Right lobe of liver (tissue), 6 donors: ENCODE measurements around the gene CBY1. TPM values are rescaled to one million over a fixed set of nuclear protein-coding genes. Genes with fewer than 3 reads are reported as not detected.
A peak's percentile ranks its signal among the peaks of the same experiment; 100 is the strongest.

Source experiments
- ATAC-seq, 4 donors: fragments of 200-7000 bp; cut with Tn5 transposase; one replicate each; pipeline ENCODE4 v1.9.1; 2020; ENCODE audit warnings: mild to moderate bottlenecking in 4 of 4, moderate library complexity in 4 of 4
- DNase-seq, 3 donors: peaks; one replicate each; pipeline ENCODE4 v3.0.0-alpha.2; 2020
- H3K27ac ChIP-seq, 3 donors: fragments of 200-600 bp; one replicate each; pipeline ENCODE4 v1.8.0; 2022
- H3K27me3 ChIP-seq, 2 donors: fragments of 200-600 bp; one replicate each; pipeline ENCODE4 v1.8.0; 2022
- H3K36me3 ChIP-seq, 4 donors: fragments of 200-600 bp; sonication (generic) in 1 of 4; one replicate each; pipeline versions ENCODE4 v1.5.1 to v1.8.0; 2017 to 2022; ENCODE audit warnings: control low read depth in 1 of 4
- H3K4me1 ChIP-seq, 4 donors: fragments of 200-600 bp; sonication (generic) in 1 of 4; one replicate each; pipeline versions ENCODE4 v1.5.1 to v1.8.0; 2017 to 2022; ENCODE audit warnings: control low read depth in 1 of 4
- H3K4me3 ChIP-seq, 3 donors: fragments of 200-600 bp; one replicate each; pipeline ENCODE4 v1.8.0; 2022
- H3K9me3 ChIP-seq, 4 donors: fragments of 200-600 bp; sonication (generic) in 1 of 4; one replicate each; pipeline versions ENCODE4 v1.5.1 to v1.8.0; 2017 to 2022; ENCODE audit warnings: control low read depth in 1 of 4
- CTCF ChIP-seq, 4 donors: fragments of 200-600 bp in 3 of 4; fragments of 450-650 bp in 1 of 4; IDR thresholded peaks; one replicate each; pipeline versions ENCODE4 v1.5.1 to v1.8.0; 2016 to 2022; ENCODE audit warnings: antibody characterized with exemption in 4 of 4, mild to moderate bottlenecking in 2 of 4
- POLR2A ChIP-seq: fragments of 450-650 bp; IDR thresholded peaks from one replicate; pipeline ENCODE4 v1.6.1; 2017; ENCODE audit warnings: antibody characterized with exemption, mild to moderate bottlenecking
- WGBS: methylation state at CpG from one replicate; pipeline ENCODE4 v1.1.6; 2018; ENCODE audit warnings: low coverage, low lambda C conversion rate; ENCODE audit not compliant: insufficient coverage; ENCODE audit errors: missing lambda C conversion rate; 5-methylcytosine and 5-hydroxymethylcytosine counted together
- intact Hi-C, 2 donors: fragments of 100-400 bp; cut with DNase I; formaldehyde crosslinking; loops; one replicate each; pipeline versions ENCODE4 v1.11.2 to v1.14.1; 2022
- total RNA-seq, 6 experiments: library from RNA; depleted of rRNA in 2 of 6; stranded (reverse); fragments of >200 nt in 2 of 6; fragmentation: NEBNext Ultra II Directional in 3 of 6; extraction: Animal tissue kit (Norgen Biotek cat#: 25700) in 3 of 6; gene quantifications; one replicate each; pipeline versions ENCODE4 v1.1.0 to v1.2.4, GENCODE V29; 2016 to 2023
- donor health status: DM: no; HTN: yes; CAD: no.
- donor health status: DM: no; HTN: no; CAD: no.
- donor health status: DM: no; HTN: no; CAD: no.
- donor health status: DM: no; HTN: yes; CAD: no.
- donor health status: DM: no; HTN: yes; CAD: no.

Gene CBY1
- total RNA-seq, 6 experiments from 2014 or later = 6.1 to 14.4 (median 11.6) TPM

GRCh38 chr22:38698407-38699094 lies 42.1 kb downstream of the CBY1 start:
- no peaks in the 10 kb centered on the region for H3K27me3 ChIP-seq
- DNase-seq (no peak), ATAC-seq (no peak)
- TF ChIP-seq POLR2A (no peak), CTCF (IDR thresholded peaks at IDR 0.05) (no peak)
- peak overlapping the region in 2 of 3 donors; percentile 43 to 99 for H3K27ac ChIP-seq
- WGBS = 77% methylated on average over 10 of the region's 13 CpGs
- no peaks in the 10 kb centered on the region for H3K36me3 ChIP-seq
- no peaks in the 10 kb centered on the region for H3K9me3 ChIP-seq
- intact Hi-C loops = no loop called here
- peak overlapping the region in 1 of 3 donors; percentile 67 for H3K4me3 ChIP-seq
- peaks cover 0 to 51% (median 9%) of the 10 kb centered on the region in 4 donors for H3K4me1 ChIP-seq

DNA sequence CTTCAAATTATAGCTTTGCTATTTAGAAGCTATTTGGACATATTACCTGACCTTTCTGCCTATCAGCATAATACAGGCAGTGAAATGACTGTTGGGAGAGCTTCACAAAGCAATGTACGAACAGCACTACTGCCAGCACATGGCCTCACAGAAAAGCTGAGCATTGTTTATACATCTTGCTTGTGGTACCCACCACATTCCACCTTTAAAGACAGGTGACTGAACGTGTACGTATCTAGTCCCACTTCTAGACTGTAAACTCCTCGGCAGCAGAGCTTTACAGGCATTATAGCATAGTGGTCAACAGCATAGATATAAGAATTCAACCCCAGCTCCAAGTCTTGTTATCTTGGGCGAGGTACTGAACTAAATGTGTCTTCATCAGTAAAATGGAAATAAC lies 42.7 kb downstream of the CBY1 start:
- no peak for ATAC-seq
- no peaks in the 10 kb centered on the region for H3K27me3 ChIP-seq
- H3K9me3 ChIP-seq = no peaks in the 10 kb centered on the region
- no peaks in the 10 kb centered on the region for H3K36me3 ChIP-seq
- no peak for DNase-seq
- intact Hi-C loops = no loop called here
- TF ChIP-seq CTCF (IDR thresholded peaks at IDR 0.05) (no peak), POLR2A (no peak)
- WGBS = 60% methylated on average over 5 of the region's 5 CpGs
- H3K27ac ChIP-seq = peak overlapping the region; percentile 97 to 99 (median 98)
- H3K4me1 ChIP-seq = peaks cover 0 to 51% (median 9%) of the 10 kb centered on the region in 4 donors
- peak overlapping the region; percentile 62 to 69 (median 67) for H3K4me3 ChIP-seq

- Histone ChIP-seq H3K4me3 (peak overlapping the region; percentile 62 to 69 (median 67)), H3K27me3 (no peaks in the 10 kb centered on the region), H3K36me3 (no peaks in the 10 kb centered on the region), H3K9me3 (no peaks in the 10 kb centered on the region), H3K27ac (peak overlapping the region; percentile 97 to 99 (median 98)), H3K4me1 (peaks cover 0 to 56% (median 9%) of the 10 kb centered on the region in 4 donors)
- intact Hi-C loops = no loop called here
- no peak for DNase-seq
- TF ChIP-seq CTCF (IDR thresholded peaks at IDR 0.05) (peak in 1 of 4 donors; percentile 5), POLR2A (no peak)
- WGBS = 30% methylated on average over 5 of the region's 6 CpGs
- ATAC-seq = no peak
Observed at GRCh38 chr22:38699784-38700183, 43.3 kb downstream of the CBY1 start.

DNA sequence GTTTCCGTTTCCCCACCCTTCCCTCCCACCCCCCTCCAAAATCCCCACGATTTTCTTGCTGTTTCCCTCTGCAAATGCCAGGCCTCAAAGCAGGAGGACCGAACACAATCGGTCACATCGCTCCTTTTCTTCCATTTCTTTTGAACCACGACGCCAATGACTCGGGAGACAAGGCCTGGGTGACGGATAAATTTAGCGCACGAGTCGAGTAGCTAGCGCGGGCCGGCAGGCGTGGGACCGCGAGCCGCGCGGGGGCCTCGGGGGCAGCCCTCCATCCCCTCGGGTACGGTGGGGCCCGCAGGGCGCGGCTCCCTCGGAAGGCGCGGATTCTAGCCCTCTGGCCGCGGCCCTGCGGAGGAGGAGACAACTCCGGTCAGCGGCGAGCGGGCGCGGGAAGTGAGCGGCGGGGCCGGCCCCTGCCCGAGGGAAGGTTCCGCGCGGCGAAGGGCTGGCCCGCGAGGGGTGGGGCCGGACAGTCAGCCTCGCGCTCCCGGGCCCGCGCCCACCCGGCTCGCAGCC lies 43.9 kb downstream of the CBY1 start:
- intact Hi-C loops = no loop called here
- Histone ChIP-seq H3K36me3 (no peaks in the 10 kb centered on the region), H3K9me3 (no peaks in the 10 kb centered on the region), H3K4me1 (peaks cover 0 to 59% (median 9%) of the 10 kb centered on the region in 4 donors), H3K27me3 (no peaks in the 10 kb centered on the region), H3K27ac (peak overlapping the region; percentile 97 to 99 (median 98)), H3K4me3 (peak overlapping the region; percentile 62 to 69 (median 67))
- WGBS = 0% methylated on average over 28 of the region's 57 CpGs
- peak; percentile 24 to 63 (median 52) for ATAC-seq
- TF ChIP-seq CTCF (IDR thresholded peaks at IDR 0.05) = no peak
- no peak for TF ChIP-seq POLR2A
- DNase-seq = peak; percentile 85 to 88 (median 85)
